ENCODE measurements around the gene INIP. TPM values are rescaled to one million over a fixed set of nuclear protein-coding genes. Genes with fewer than 3 reads are reported as not detected.

INIP gene
- polyA plus RNA-seq, 2 of the 4 experiments (the other 2 are of a cell fraction) = 20.7 to 40.0 TPM

GRCh38 chr9:112757282-112757883, 39.5 kb upstream of the INIP start:
- ChIA-PET POLR2A (interaction anchor here (0.7 kb wide), 1 partner anchor 189 kb away, joined by 3 read pairs; no protein-coding TSS in a partner anchor), CTCF (no interaction called here)
- FAIRE-seq (no peak), DNase-seq (ENCODE audit: low read depth in 1 of 2, low spot score in 1 of 2) (no peak), ATAC-seq (no peak)
- H3K9me3 ChIP-seq = no peaks in the 10 kb centered on the region
- TF ChIP-seq NR3C1 (IDR thresholded peaks at IDR 0.05) = no peak
- no peak for TF ChIP-seq ATOH8 (CRISPR knock-in tag; IDR thresholded peaks at IDR 0.05; ENCODE audit: low read depth)
- TF ChIP-seq CHD2 (IDR thresholded peaks at IDR 0.05; ENCODE audit: low read length, partially characterized antibody) = no peak
- TF ChIP-seq HEYL (CRISPR knock-in tag; IDR thresholded peaks at IDR 0.05) = no peak
- TF ChIP-seq HMGXB4 (CRISPR knock-in tag; IDR thresholded peaks at IDR 0.05; ENCODE audit: borderline replicate concordance) = no peak
- TF ChIP-seq HES2 (IDR thresholded peaks at IDR 0.05) = no peak
- no peak for TF ChIP-seq EP300 (IDR thresholded peaks at IDR 0.05)
- no peak for TF ChIP-seq POLR2AphosphoS2 (conservative IDR thresholded peaks at IDR 0.05; ENCODE audit: low read length)
- no peak for TF ChIP-seq GATA3 (IDR thresholded peaks at IDR 0.05; ENCODE audit: borderline replicate concordance)
- TF ChIP-seq SMC3 (IDR thresholded peaks at IDR 0.05) = no peak
- TF ChIP-seq JUN (IDR thresholded peaks at IDR 0.05) = no peak
- TF ChIP-seq KDM1A (IDR thresholded peaks at IDR 0.05; ENCODE audit: low read depth) = no peak
- no peak for TF ChIP-seq ZNF302 (CRISPR knock-in tag; IDR thresholded peaks at IDR 0.05)
- H3K27ac ChIP-seq = no peak overlapping the region
- H3K4me2 ChIP-seq = no peak overlapping the region
- H3K4me1 ChIP-seq = peaks cover 22% of the 10 kb centered on the region
- H3K4me3 ChIP-seq = no peak overlapping the region
- 65% methylated on average over 7 of the region's 7 CpGs for WGBS (ENCODE audit: missing lambda C conversion rate)

GRCh38 chr9:112755675-112756074, 37.8 kb upstream of the INIP start:
- Histone ChIP-seq H3K4me1 (peaks cover 27% of the 10 kb centered on the region), H3K27ac (no peak overlapping the region), H3K9me3 (no peaks in the 10 kb centered on the region), H3K4me2 (no peak overlapping the region), H3K4me3 (no peak overlapping the region)
- ChIA-PET CTCF (no interaction called here), POLR2A (no interaction called here)
- 81% methylated on average over 4 of the region's 4 CpGs for WGBS (ENCODE audit: missing lambda C conversion rate)
- no peak for TF ChIP-seq RCOR1 (IDR thresholded peaks at IDR 0.05; ENCODE audit: low read depth, low read length)
- no peak for TF ChIP-seq CTCF (IDR thresholded peaks at IDR 0.05)
- no peak for TF ChIP-seq ELK1 (IDR thresholded peaks at IDR 0.05; ENCODE audit: low read depth, low read length)
- no peak for TF ChIP-seq E2F6 (IDR thresholded peaks at IDR 0.05; ENCODE audit: borderline replicate concordance, low read depth)
- no peak for DNase-seq (ENCODE audit: low read depth in 1 of 2, low spot score in 1 of 2)
- ATAC-seq = no peak
- FAIRE-seq = no peak
